HUDEP-2 (cell line): ENCODE measurements around the gene GTF2F1.
A peak's percentile ranks its signal among the peaks of the same experiment; 100 is the strongest.
"Not testable (repeated sequence)": the region's sequence is repeated elsewhere in the genome, so short reads cannot be mapped to it uniquely, and the experiment has no call there.

Source experiments
- DNase-seq, 76 experiments: peaks; one replicate each; lab custom pipeline; 2025; ENCODE audit not compliant: unreplicated experiment in 76 of 76; lab: John Stamatoyannopoulos, UW

GTF2F1 gene

DNA sequence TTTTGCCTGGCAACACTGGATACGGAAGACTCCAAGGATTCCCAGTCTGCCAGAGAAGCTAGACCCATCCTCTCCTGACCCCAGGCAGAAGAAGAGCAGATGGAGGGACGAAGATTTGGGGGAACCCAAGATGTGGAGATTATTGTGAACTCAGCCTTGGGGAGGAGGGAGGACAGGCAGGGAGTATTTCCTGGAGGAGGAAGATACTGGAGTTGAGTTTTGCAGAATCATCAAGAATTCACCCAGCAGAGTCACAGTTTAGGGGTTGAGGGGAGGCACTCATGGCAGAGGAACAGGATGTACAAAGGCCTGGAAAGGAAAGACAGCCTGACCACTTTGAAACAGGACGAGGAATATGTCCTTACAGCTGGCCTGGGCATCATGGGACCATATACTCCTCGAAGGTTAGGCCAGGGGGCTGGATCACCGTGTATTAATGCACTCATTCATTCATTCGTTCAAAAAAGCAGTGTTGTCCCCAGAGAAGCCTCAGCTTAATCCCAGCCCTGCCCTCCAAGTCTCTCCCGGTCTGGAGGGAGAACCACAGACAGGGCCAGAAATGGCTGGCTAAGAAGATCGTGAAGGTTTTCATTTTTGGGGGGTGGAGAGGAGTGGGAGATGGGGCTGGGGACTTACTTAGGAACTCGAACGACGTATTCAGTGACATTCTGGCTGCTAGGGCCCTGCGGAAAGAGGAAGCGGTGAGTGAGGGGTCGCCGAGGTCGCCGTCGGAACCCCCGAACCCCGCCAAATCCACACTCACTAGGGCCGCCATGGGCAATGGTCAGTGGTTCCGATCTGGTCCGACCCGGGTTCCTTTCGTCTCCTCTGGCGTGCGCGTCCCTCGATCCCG, 517 bp downstream of the GTF2F1 start:
- peak in 1 of 76 experiments; percentile 86 for DNase-seq

- no peak for DNase-seq
These were observed 5.6 kb downstream of the GTF2F1 start for GRCh38 chr19:6387372-6387771.

DNA sequence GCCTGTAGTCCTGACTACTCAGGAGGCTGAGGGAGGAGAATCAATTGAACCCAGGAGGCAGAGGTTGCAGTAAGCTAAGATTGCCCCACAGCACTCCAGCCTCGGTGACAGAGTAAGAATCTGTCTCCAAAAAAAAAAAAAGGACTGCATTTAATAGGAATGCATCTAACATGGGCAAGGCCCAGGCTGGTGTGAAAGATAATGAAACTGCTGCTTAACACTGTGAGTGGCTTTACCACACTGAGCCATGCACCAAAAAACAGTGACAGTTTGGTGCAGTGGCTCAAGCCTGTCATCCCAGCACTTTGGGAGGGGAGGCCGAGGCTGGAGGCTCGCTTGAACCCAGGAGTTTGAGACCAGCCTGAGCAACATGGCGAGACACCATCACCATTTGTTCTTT, 8.6 kb downstream of the GTF2F1 start:
- DNase-seq = peak in 17 of 76 experiments; percentile 7 to 50 (median 20)

- DNase-seq = no peak
These were observed 9.8 kb downstream of the GTF2F1 start for GRCh38 chr19:6383188-6383587.

- no peak for DNase-seq
These were observed 11.8 kb downstream of the GTF2F1 start for GRCh38 chr19:6381030-6381750.

DNA sequence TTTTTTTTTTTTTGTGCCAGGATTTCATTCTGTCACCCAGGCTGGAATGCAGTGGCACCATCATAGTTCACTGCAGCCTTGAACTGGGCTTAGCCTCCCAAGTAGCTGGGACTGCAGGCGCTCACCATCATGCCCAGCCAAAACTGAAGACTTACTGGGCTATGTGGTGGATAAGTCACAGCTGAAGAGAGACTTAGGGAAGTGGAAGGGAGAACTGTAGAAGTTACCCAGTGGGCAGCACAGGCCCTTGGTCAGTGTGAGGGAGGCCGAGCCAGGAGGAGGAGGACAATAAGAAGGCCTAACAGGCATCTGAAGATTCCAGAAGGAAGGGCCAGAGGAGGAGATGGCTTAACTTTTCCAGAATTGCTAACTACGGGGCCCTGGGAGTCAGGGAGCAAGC, 13.2 kb downstream of the GTF2F1 start:
- no peak for DNase-seq

- DNase-seq = no peak
These were observed 14.5 kb downstream of the GTF2F1 start for GRCh38 chr19:6378486-6378885.

GRCh38 chr19:6378041-6378440, 14.9 kb downstream of the GTF2F1 start:
- no peak for DNase-seq

DNA sequence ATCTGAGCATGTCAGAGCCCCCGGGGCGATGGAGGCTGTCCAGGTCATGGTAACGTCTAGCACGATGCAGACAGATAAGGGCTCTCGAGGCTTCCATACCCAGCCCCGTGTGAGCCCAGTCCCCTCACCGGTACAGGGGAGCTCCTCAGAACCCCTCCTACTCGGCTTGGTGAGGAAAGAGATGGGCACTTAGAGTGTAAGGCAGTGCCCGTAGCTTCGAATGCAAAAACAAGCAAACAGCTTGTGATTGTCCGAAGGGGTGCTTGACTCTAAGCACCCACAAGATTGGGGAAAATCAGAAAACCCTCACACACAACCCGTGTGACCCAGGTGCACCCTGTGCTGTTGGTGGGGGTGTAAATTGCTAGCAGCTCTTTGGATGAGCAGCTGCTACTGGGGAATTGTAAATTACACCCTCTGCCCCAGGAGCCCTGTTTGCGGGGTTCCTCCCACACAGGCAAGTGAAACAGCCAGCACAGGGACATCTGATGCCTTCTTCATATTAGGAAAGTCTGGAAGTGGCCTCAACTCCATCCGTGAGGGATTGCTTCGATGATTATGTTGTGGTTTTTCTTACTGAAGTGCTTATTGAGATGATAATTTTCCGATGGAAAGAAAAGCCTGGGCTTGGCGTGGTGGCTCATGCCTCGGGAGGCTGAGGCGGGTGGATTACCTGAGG, 16.3 kb downstream of the GTF2F1 start:
- DNase-seq = no peak

DNA sequence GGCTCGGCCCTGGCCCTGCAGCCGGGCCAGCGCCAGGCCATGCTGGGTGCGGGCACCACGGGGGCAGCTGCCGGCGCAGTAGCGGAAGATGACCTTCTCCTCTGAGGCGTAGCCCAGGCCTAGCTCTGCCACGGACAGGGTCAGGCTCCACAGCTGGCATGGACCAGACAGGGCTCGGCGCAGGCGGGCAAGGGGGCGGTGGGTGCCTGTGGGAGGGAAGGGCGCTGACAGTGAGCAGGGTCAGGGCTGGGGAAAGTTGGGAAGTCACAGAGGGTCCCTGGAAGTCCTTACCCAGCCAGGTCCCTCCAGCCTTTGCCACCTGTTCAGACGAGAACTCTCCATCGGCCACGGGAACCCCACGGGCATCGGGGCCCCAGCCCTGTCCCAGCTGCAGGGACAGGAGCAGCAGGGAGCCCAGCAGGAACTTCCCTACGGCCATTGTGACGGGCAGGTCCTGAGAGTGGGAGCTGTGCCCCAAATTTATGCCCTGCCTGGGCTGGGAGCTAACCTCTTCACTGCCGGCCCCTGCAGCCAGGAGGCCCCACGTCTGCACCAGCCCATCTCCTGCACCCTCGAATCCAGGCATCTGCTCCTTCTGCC, 17.5 kb downstream of the GTF2F1 start, which contains the start of gene PSPN:
Gene PSPN (minus strand): TSS at position 523 of the 600 bp plus-strand sequence. CDS start 84 bp downstream, at position 439.
- no peak for DNase-seq

DNA sequence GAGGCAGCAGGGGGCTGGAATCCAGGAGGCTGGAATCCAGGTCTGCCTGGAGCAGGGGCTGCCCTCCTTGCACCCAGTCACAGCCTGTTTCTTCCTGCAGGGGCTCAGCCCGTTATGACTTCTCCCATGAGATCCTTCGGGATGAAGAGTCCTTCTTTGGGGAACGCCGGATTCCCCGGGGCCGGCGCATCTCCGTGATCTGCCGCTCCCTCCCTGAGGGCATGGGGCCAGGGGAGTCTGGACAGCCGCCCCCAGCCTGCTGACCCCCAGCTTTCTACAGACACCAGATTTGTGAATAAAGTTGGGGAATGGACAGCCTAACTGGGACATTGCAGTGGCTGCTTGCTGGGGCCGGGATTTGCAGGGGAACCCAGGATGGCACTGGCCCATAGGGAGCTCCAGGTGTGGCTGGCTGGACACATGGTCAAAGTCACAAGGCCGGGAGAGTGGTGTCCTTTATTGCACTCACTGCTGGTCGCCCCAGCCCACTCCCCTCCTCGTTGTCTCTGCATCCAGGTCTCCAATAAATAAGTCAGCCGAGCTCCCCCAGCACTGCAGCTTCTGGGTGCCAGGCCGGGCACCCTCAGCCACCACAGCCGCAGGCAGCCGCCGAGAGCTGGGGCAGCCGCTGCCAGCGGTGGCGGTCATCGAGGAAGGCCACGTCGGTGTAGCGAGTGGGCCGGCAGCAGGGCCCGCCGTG, 18.1 kb downstream of the GTF2F1 start:
- no peak for DNase-seq

DNA sequence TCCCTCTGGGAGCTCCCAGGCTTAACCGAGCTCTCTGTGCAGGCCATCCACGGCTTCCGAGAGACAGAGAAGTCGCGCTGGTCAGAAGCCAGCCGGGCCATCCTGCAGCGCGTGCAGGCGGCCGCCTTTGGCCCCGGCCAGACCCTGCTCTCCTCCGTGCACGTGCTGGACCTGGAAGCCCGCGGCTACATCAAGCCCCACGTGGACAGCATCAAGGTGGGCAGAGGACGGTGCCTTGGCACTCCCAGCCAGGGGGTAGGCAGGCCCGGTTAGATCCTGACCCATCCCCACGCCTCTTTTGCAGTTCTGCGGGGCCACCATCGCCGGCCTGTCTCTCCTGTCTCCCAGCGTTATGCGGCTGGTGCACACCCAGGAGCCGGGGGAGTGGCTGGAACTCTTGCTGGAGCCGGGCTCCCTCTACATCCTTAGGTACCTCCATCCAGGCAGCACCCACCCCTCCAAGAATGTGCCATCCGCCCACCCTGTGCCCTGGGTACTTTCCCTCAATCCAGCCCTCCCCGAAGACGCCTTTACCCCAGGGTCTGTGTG, 18.7 kb downstream of the GTF2F1 start:
- no peak for DNase-seq

- DNase-seq = peak in 14 of 76 experiments; percentile 30 to 73 (median 48)
These were observed 19.2 kb downstream of the GTF2F1 start for GRCh38 chr19:6373813-6374108.

- DNase-seq = peak; percentile 70 to 100 (median 99)
These were observed 19.7 kb downstream of the GTF2F1 start for GRCh38 chr19:6373096-6373812.

DNA sequence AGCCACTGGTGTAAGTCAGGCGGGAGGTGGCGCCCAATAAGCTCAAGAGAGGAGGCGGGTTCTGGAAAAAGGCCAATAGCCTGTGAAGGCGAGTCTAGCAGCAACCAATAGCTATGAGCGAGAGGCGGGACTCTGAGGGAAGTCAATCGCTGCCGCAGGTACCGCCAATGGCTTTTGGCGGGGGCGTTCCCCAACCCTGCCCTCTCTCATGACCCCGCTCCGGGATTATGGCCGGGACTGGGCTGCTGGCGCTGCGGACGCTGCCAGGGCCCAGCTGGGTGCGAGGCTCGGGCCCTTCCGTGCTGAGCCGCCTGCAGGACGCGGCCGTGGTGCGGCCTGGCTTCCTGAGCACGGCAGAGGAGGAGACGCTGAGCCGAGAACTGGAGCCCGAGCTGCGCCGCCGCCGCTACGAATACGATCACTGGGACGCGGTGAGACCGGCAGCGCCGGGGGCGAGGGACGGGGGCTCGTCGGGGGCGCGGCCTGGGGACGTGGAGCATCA, 20.3 kb downstream of the GTF2F1 start, which contains the start of gene ALKBH7:
Gene ALKBH7 (plus strand): TSS at position 201 of the 502 bp plus-strand sequence. CDS start 27 bp downstream, at position 228.
- peak; percentile 95 to 100 (median 100) for DNase-seq

DNA sequence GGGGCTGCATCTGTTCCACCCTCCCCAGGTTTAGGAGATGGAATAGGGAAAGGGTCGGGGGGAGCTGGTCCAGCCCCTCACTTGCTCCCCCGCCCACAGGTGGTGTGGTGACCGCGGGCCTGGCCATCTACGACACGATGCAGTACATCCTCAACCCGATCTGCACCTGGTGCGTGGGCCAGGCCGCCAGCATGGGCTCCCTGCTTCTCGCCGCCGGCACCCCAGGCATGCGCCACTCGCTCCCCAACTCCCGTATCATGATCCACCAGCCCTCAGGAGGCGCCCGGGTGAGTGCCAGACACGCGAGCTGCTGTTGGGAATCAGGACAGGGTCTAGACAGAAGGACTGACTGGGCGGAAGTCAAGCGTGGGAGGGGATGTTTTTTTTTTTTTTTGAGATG, 28.6 kb downstream of the GTF2F1 start:
- no peak for DNase-seq

- no peak for DNase-seq
These were observed 30.6 kb downstream of the GTF2F1 start for GRCh38 chr19:6362351-6362801.

DNA sequence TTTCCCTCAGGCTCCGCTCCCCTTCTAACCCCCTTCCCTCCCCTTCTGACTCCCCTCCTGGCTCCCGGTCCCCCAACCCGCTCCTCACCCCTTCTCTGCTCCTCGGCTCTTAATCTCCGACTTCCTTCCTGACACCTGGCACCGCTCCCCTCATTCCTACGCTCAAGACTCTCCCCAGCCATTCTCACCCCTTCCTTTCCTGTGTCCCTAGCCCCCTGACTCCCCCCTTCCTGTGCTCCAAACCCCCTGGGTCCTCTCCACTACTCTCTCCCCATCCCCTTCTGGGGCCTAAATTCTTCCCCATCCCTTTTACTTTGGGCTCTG, 31.0 kb downstream of the GTF2F1 start:
- peak in 1 of 76 experiments; percentile 33 for DNase-seq

- DNase-seq = not testable (repeated sequence)
These were observed 32.1 kb downstream of the GTF2F1 start for GRCh38 chr19:6360857-6361216.
